ENCODE results near the gene GPX3. TPM values are rescaled to one million over a fixed set of nuclear protein-coding genes. Genes with fewer than 3 reads are reported as not detected.

Gene GPX3
- total and polyA plus RNA-seq, 2 of the 13 experiments (the other 11 are each of a cell fraction or from before 2014, with no cell fraction given), result 33.8 to 1,892 TPM

GRCh38 chr5:151004499-151004898 is 15.9 kb upstream of the GPX3 start (continued):
- no peak for TF ChIP-seq NFATC3 (CRISPR knock-in tag; IDR thresholded peaks at IDR 0.05)
- TF ChIP-seq ZNF776 (CRISPR knock-in tag; IDR thresholded peaks at IDR 0.05), result no peak
- TF ChIP-seq CEBPZ (IDR thresholded peaks at IDR 0.05; ENCODE audit: low read length), result no peak
- TF ChIP-seq NR3C1 (CRISPR knock-in tag; IDR thresholded peaks at IDR 0.05), result no peak
- TF ChIP-seq ZNF224 (CRISPR knock-in tag; IDR thresholded peaks at IDR 0.05), result no peak
- TF ChIP-seq ZBTB33 (CRISPR knock-in tag; IDR thresholded peaks at IDR 0.05), result no peak
- no peak for TF ChIP-seq ZNF354B (CRISPR knock-in tag; IDR thresholded peaks at IDR 0.05)
- no peak for TF ChIP-seq RFXANK (CRISPR knock-in tag; IDR thresholded peaks at IDR 0.05)
- TF ChIP-seq PHF21A (CRISPR knock-in tag; IDR thresholded peaks at IDR 0.05), result peak; percentile 14; the same call in 1 of the 2 replicates
- TF ChIP-seq ZNF766 (CRISPR knock-in tag; IDR thresholded peaks at IDR 0.05; ENCODE audit: borderline replicate concordance), result no peak
- no peak for TF ChIP-seq ZNF543 (CRISPR knock-in tag; IDR thresholded peaks at IDR 0.05)
- TF ChIP-seq HNF4A (CRISPR knock-in tag; IDR thresholded peaks at IDR 0.05), result peak; percentile 65
- TF ChIP-seq KAT8 (CRISPR knock-in tag; IDR thresholded peaks at IDR 0.05), result peak; percentile 51; the same call in 1 of the 2 replicates
- TF ChIP-seq FUBP1 (CRISPR knock-in tag; IDR thresholded peaks at IDR 0.05; ENCODE audit: borderline replicate concordance), result no peak
- TF ChIP-seq ZNF234 (CRISPR knock-in tag; conservative IDR thresholded peaks at IDR 0.05), result no peak
- TF ChIP-seq MZF1 (CRISPR knock-in tag; IDR thresholded peaks at IDR 0.05; ENCODE audit: borderline replicate concordance), result no peak
- TF ChIP-seq SKI (IDR thresholded peaks at IDR 0.05; ENCODE audit: partially characterized antibody), result no peak
- TF ChIP-seq ELF3 (CRISPR knock-in tag; IDR thresholded peaks at IDR 0.05), result peak; percentile 46; the same call in 1 of the 2 replicates
- TF ChIP-seq NR2F2 (IDR thresholded peaks at IDR 0.05; ENCODE audit: borderline replicate concordance, low read depth), result 0 out of 2 replicates have a peak, but pooled peaks have one; percentile 44
- no peak for TF ChIP-seq ZNF3 (CRISPR knock-in tag; IDR thresholded peaks at IDR 0.05)
- no peak for TF ChIP-seq ZNF510 (CRISPR knock-in tag; IDR thresholded peaks at IDR 0.05; ENCODE audit: low read depth)
- no peak for TF ChIP-seq ZNF720 (CRISPR knock-in tag; IDR thresholded peaks at IDR 0.05)
- no peak for TF ChIP-seq RNF219 (CRISPR knock-in tag; IDR thresholded peaks at IDR 0.05)
